Natural killer cell (primary cell): ENCODE data around the gene FOXK1. TPM values are rescaled to one million over a fixed set of nuclear protein-coding genes. Genes with fewer than 3 reads are reported as not detected.

Source experiments
- ATAC-seq, 3 donors: fragments of 150-1000 bp in 2 of 3; fragments of 200-7000 bp in 1 of 3; cut with Tn5 transposase; 1 replicate in 1 of 3; 2 replicates in 2 of 3; pipeline ENCODE4 v1.10.0; 2021; ENCODE audit warnings: mild to moderate bottlenecking in 2 of 3, moderate library complexity in 2 of 3
- DNase-seq, 2 donors: peaks; one replicate each; pipeline versions ENCODE4 v3.0.0 to v3.0.0-alpha.2; 2013 to 2021; ENCODE audit warnings: mixed read lengths in 1 of 2
- H3K27ac ChIP-seq: one replicate; pipeline ENCODE4 v1.5.1; 2013; ENCODE audit warnings: mild to moderate bottlenecking, low read length
- H3K27me3 ChIP-seq: one replicate; pipeline ENCODE4 v1.6.1; 2013; ENCODE audit warnings: low read length; ENCODE audit not compliant: control insufficient read depth, insufficient read depth
- H3K36me3 ChIP-seq: one replicate; pipeline ENCODE4 v1.6.1; 2013; ENCODE audit warnings: low read length; ENCODE audit not compliant: control insufficient read depth, insufficient read depth
- H3K4me1 ChIP-seq: one replicate; pipeline ENCODE4 v1.6.1; 2013; ENCODE audit warnings: low read length; ENCODE audit not compliant: control insufficient read depth, insufficient read depth
- H3K4me3 ChIP-seq: one replicate; pipeline ENCODE4 v1.5.1; 2013; ENCODE audit warnings: low read length
- H3K9me3 ChIP-seq: one replicate; pipeline ENCODE4 v1.6.1; 2013; ENCODE audit warnings: low read length; ENCODE audit not compliant: control insufficient read depth, insufficient read depth
- H3K27ac Mint-ChIP-seq, 2 donors: one replicate each; pipeline ENCODE4 v1.8.0; 2022; ENCODE audit warnings: mild to moderate bottlenecking in 2 of 2, mixed read lengths in 2 of 2, moderate library complexity in 1 of 2
- H3K27me3 Mint-ChIP-seq, 2 donors: one replicate each; pipeline ENCODE4 v1.8.0; 2022; ENCODE audit warnings: low read depth in 2 of 2, mixed read lengths in 2 of 2
- H3K36me3 Mint-ChIP-seq: one replicate; pipeline ENCODE4 v1.8.0; 2022; ENCODE audit warnings: mixed read lengths
- H3K4me1 Mint-ChIP-seq, 2 donors: one replicate each; pipeline ENCODE4 v1.8.0; 2022; ENCODE audit warnings: mixed read lengths in 2 of 2
- H3K4me3 Mint-ChIP-seq: one replicate; pipeline ENCODE4 v1.8.0; 2022; ENCODE audit warnings: mild to moderate bottlenecking, moderate library complexity, mixed read lengths
- H3K9me3 Mint-ChIP-seq, 2 donors: one replicate each; pipeline ENCODE4 v1.8.0; 2022; ENCODE audit warnings: mixed read lengths in 2 of 2
- WGBS: methylation state at CpG from one replicate; pipeline ENCODE4 v1.1.7; 2013; ENCODE audit warnings: missing lambda C conversion rate; ENCODE audit not compliant: insufficient coverage; 5-methylcytosine and 5-hydroxymethylcytosine counted together
- intact Hi-C: fragments of 100-400 bp; cut with micrococcal nuclease; formaldehyde crosslinking; loops from one replicate; pipeline ENCODE4 v1.14.2; 2022
- total RNA-seq, 4 donors: library from RNA; stranded (reverse); fragments of 120-200 nt in 1 of 4; gene quantifications; one replicate each; pipeline versions ENCODE4 v1.2.3 to v1.2.4, GENCODE V29; 2013 to 2022
- TF ChIP-seq, protein P1 (sequence below): fragments of 200-600 bp; IDR thresholded peaks from one replicate; pipeline ENCODE4 v1.8.0; 2022; ENCODE audit warnings: antibody characterized with exemption

The FOXK1 gene
- total RNA-seq, 3 donors from 2014 or later (not counting 1 experiment from before 2014, with no cell fraction given), result 51.6 to 59.7 (median 55.3) TPM

DNA sequence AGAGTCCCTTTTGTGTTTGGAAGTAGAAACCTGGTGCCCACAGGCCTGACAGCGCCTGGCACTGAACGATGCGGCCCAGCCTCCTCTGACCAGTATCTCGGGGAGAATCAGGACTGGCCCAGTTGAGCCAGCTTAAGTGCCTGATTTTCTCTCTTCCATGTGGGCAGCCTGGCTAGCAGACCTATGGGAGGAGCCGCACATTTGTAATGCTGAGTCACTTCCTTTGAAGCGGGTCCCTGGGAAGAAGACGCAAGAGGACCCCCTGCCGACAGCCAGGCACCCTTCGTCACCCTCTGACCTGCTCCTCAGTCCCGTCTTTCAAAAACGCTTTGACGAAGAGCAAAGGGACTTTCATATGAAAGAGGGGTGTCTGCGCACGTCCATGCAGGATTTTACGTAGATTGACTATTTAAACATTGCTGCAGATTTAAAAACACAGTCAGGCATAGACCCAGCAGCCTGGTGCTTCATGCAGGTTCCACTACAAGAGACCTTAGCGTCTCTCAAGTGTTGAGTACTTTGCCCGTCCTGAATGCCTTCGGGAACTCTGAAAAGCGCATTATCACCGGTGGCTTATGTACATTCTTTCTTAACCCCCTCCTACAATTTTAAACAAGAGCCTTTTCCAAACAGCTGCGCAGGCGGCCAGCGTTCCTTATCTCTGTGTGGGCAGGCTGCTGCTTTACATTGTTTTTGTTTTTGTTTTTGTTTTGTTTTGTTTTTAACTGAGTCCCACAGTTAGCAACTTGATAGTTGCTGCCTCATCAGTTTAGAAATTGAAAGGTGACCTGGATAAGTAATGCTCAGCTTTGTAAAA lies 56.8 kb downstream of the FOXK1 start:
- Mint-ChIP-seq H3K36me3 (no peaks in the 10 kb centered on the region), H3K4me3 (peak overlapping the region; percentile 37), H3K27ac (peak overlapping the region; percentile 70 to 74), H3K27me3 (no peaks in the 10 kb centered on the region), H3K4me1 (peaks cover 40 to 48% of the 10 kb centered on the region in 2 donors), H3K9me3 (no peaks in the 10 kb centered on the region)
- TF ChIP-seq, protein P1, sequence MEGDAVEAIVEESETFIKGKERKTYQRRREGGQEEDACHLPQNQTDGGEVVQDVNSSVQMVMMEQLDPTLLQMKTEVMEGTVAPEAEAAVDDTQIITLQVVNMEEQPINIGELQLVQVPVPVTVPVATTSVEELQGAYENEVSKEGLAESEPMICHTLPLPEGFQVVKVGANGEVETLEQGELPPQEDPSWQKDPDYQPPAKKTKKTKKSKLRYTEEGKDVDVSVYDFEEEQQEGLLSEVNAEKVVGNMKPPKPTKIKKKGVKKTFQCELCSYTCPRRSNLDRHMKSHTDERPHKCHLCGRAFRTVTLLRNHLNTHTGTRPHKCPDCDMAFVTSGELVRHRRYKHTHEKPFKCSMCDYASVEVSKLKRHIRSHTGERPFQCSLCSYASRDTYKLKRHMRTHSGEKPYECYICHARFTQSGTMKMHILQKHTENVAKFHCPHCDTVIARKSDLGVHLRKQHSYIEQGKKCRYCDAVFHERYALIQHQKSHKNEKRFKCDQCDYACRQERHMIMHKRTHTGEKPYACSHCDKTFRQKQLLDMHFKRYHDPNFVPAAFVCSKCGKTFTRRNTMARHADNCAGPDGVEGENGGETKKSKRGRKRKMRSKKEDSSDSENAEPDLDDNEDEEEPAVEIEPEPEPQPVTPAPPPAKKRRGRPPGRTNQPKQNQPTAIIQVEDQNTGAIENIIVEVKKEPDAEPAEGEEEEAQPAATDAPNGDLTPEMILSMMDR, result no peak
- Histone ChIP-seq H3K4me3 (no peak overlapping the region), H3K9me3 (no peaks in the 10 kb centered on the region), H3K27me3 (no peaks in the 10 kb centered on the region), H3K36me3 (peaks cover 21% of the 10 kb centered on the region), H3K27ac (no peak overlapping the region), H3K4me1 (peaks cover 33% of the 10 kb centered on the region)
- 57% methylated on average over 23 of the region's 23 CpGs for whole genome bisulfite sequencing
- DNase-seq (peak in 1 of 2 donors; percentile 63), ATAC-seq (peak in 2 of 3 donors; percentile 46 to 75)
- intact Hi-C loops, result no loop called here

DNA sequence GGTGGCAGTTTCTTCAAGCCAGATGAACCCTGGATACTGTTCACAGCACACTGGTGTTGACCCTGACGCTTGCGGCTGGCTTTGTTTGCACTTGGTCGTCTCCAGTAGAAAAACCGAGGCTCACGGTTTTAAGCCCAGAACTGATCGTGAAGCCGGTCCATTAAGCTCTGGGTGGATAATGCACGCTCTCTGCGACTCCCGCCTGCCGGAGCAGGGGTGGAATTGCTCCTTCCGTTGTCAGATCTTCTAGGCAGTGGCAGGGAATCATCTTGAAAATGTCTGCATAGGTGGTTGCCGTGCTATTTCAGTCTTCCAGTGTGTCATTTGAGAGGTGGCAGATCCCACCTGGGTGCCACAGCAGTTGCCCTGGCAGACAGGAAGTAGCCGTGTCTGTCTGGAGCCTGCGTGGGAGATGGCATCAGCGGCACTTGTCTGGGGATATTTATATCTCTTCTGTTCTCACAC lies 57.5 kb downstream of the FOXK1 start:
- Histone ChIP-seq H3K27ac (no peak overlapping the region), H3K27me3 (no peaks in the 10 kb centered on the region), H3K36me3 (peaks cover 21% of the 10 kb centered on the region), H3K4me3 (no peak overlapping the region), H3K9me3 (no peaks in the 10 kb centered on the region), H3K4me1 (peaks cover 32% of the 10 kb centered on the region)
- peaks cover 40 to 48% of the 10 kb centered on the region in 2 donors for H3K4me1 Mint-ChIP-seq
- DNase-seq, result peak in 1 of 2 donors; percentile 73
- no peaks in the 10 kb centered on the region for H3K9me3 Mint-ChIP-seq
- TF ChIP-seq, protein P1, result no peak
- peak in 2 of 3 donors; percentile 42 to 48 for ATAC-seq
- H3K36me3 Mint-ChIP-seq, result no peaks in the 10 kb centered on the region
- no peaks in the 10 kb centered on the region for H3K27me3 Mint-ChIP-seq
- WGBS, result 68% methylated on average over 16 of the region's 16 CpGs
- intact Hi-C loops, result no loop called here
- peak overlapping the region; percentile 70 to 74 for H3K27ac Mint-ChIP-seq
- peak overlapping the region; percentile 53 for H3K4me3 Mint-ChIP-seq

DNA sequence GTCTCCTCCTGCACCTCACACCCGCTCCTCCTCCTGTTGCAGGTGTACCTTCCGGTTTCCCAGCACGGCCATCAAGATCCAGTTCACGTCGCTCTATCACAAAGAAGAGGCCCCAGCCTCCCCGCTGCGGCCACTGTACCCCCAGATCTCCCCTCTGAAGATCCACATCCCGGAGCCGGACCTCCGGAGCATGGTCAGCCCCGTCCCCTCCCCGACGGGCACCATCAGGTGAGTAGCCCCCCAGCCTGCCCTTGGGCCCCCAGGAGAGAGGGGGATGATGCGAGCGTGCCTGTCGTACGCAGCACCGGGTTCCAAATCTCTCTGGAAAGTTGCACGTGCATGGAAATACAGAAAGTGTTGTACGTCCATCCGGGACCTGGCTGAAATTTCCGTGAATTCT lies 58.7 kb downstream of the FOXK1 start:
- H3K4me1 Mint-ChIP-seq, result peaks cover 48 to 56% of the 10 kb centered on the region in 2 donors
- no peak for DNase-seq
- peaks cover 41% of the 10 kb centered on the region for H3K4me1 ChIP-seq
- intact Hi-C loops, result no loop called here
- TF ChIP-seq, protein P1, result no peak
- H3K27ac ChIP-seq, result no peak overlapping the region
- H3K36me3 Mint-ChIP-seq, result no peaks in the 10 kb centered on the region
- no peaks in the 10 kb centered on the region for H3K27me3 ChIP-seq
- peak overlapping the region in 1 of 2 donors; percentile 48 for H3K27ac Mint-ChIP-seq
- ATAC-seq, result no peak
- H3K4me3 ChIP-seq, result no peak overlapping the region
- peaks cover 21% of the 10 kb centered on the region for H3K36me3 ChIP-seq
- H3K27me3 Mint-ChIP-seq, result no peaks in the 10 kb centered on the region
- no peaks in the 10 kb centered on the region for H3K9me3 ChIP-seq
- WGBS, result 97% methylated on average over 21 of the region's 22 CpGs
- H3K4me3 Mint-ChIP-seq, result no peak overlapping the region
- no peaks in the 10 kb centered on the region for H3K9me3 Mint-ChIP-seq
